Lower leg skin (tissue), 3 donors: ENCODE results near the gene RABL6.

Source experiments
- CTCF ChIP-seq, 3 donors: fragments of 450-650 bp; IDR thresholded peaks; one replicate each; pipeline ENCODE4 v1.5.1; 2016; ENCODE audit warnings: antibody characterized with exemption in 3 of 3, mild to moderate bottlenecking in 3 of 3, moderate library complexity in 2 of 3
- POLR2A ChIP-seq, 2 donors: fragments of 450-650 bp; IDR thresholded peaks; one replicate each; pipeline ENCODE4 v1.6.1; 2016 to 2017; ENCODE audit warnings: antibody characterized with exemption in 2 of 2, mild to moderate bottlenecking in 1 of 2, moderate library complexity in 1 of 2

- TF ChIP-seq CTCF (IDR thresholded peaks at IDR 0.05) = no peak
- TF ChIP-seq POLR2A (IDR thresholded peaks at IDR 0.05) = no peak
Observed at GRCh38 chr9:136856541-136857141, 48.9 kb downstream of the RABL6 start.
